CD4-positive, alpha-beta T cell (primary cell): ENCODE measurements around the gene MLLT1. TPM values are rescaled to one million over a fixed set of nuclear protein-coding genes. Genes with fewer than 3 reads are reported as not detected.

Experiments
- ATAC-seq: fragments of 200-7000 bp; cut with Tn5 transposase; one replicate; pipeline ENCODE4 v1.10.0; 2022; ENCODE audit warnings: mild to moderate bottlenecking; ENCODE audit not compliant: poor library complexity
- CTCF ChIA-PET: fragments of 350-600 bp; sonication (Branson Sonifier 250); formaldehyde crosslinking; loops from one replicate; lab custom pipeline; 2021; ENCODE audit warnings: antibody characterized with exemption, inconsistent platforms; lab: Charles Lee
- POLR2A ChIA-PET: fragments of 350-600 bp; sonication (Branson Sonifier 250); formaldehyde crosslinking; loops from one replicate; lab custom pipeline; 2021; ENCODE audit warnings: antibody characterized with exemption, inconsistent platforms; lab: Charles Lee
- DNase-seq, 14 experiments: peaks; one replicate each; pipeline ENCODE4 v3.0.0-alpha.2; 2013 to 2020; ENCODE audit warnings: mixed read lengths in 2 of 14
- H3K27ac ChIP-seq, 2 donors: one replicate each; pipeline versions ENCODE4 v1.5.1 to v1.7.0; 2013; ENCODE audit warnings: low read length in 2 of 2, low read depth in 1 of 2, mild to moderate bottlenecking in 1 of 2
- H3K27me3 ChIP-seq, 2 experiments: 1 replicate in 1 of 2; 2 replicates in 1 of 2; pipeline versions ENCODE4 v1.6.1 to v1.7.0; 2013; ENCODE audit warnings: low read length in 2 of 2, control low read depth in 1 of 2, mild to moderate bottlenecking in 1 of 2, moderate library complexity in 1 of 2; ENCODE audit not compliant: insufficient read depth in 2 of 2, control insufficient read depth in 1 of 2
- H3K36me3 ChIP-seq: one replicate; pipeline ENCODE4 v1.6.1; 2013; ENCODE audit warnings: low read length, control low read depth; ENCODE audit not compliant: insufficient read depth
- H3K4me1 ChIP-seq: one replicate; pipeline ENCODE4 v1.6.1; 2013; ENCODE audit warnings: low read length, control low read depth; ENCODE audit not compliant: insufficient read depth
- H3K4me3 ChIP-seq: one replicate; pipeline ENCODE4 v1.5.1; 2013; ENCODE audit warnings: mild to moderate bottlenecking, low read length, moderate library complexity
- H3K9me3 ChIP-seq, 2 experiments: 1 replicate in 1 of 2; 2 replicates in 1 of 2; pipeline versions ENCODE4 v1.6.1 to v1.7.0; 2013; ENCODE audit warnings: low read length in 2 of 2, mild to moderate bottlenecking in 2 of 2, control low read depth in 1 of 2, moderate library complexity in 1 of 2; ENCODE audit not compliant: control insufficient read depth in 1 of 2, insufficient read depth in 1 of 2
- H3K27ac Mint-ChIP-seq: one replicate; pipeline ENCODE4 v1.8.0; 2020; ENCODE audit warnings: mixed read lengths
- H3K27me3 Mint-ChIP-seq: one replicate; pipeline ENCODE4 v1.8.0; 2021; ENCODE audit warnings: mixed read lengths
- H3K36me3 Mint-ChIP-seq: one replicate; pipeline ENCODE4 v1.8.0; 2021; ENCODE audit warnings: low read depth, mixed read lengths
- H3K4me1 Mint-ChIP-seq: one replicate; pipeline ENCODE4 v1.8.0; 2021; ENCODE audit warnings: low read depth, mixed read lengths
- H3K4me3 Mint-ChIP-seq: one replicate; pipeline ENCODE4 v1.8.0; 2020; ENCODE audit warnings: mild to moderate bottlenecking, mixed read lengths
- H3K9me3 Mint-ChIP-seq: one replicate; pipeline ENCODE4 v1.8.0; 2020; ENCODE audit warnings: mixed read lengths
- CTCF ChIP-seq: fragments of 200-600 bp; IDR thresholded peaks from one replicate; pipeline ENCODE4 v1.8.0; 2022; ENCODE audit warnings: antibody characterized with exemption, mild to moderate bottlenecking
- intact Hi-C, 2 experiments: fragments of 100-400 bp; cut with DNase I in 1 of 2; cut with micrococcal nuclease in 1 of 2; formaldehyde crosslinking; loops; one replicate each; pipeline versions ENCODE4 v1.15.1 to v1.9.0; 2023 to 2025; cut with DNase I, micrococcal nuclease
- total RNA-seq, 174 experiments: library from RNA in 2 of 174; stranded (reverse) in 2 of 174; gene quantifications; one replicate each; pipeline ENCODE4 v1.2.3 and lab custom pipeline; 2021 to 2026

Gene MLLT1
- total RNA-seq, 2 experiments from 2014 or later = 18.3 to 22.1 TPM

- TF ChIP-seq CTCF = no peak
- no peaks in the 10 kb centered on the region for H3K27me3 Mint-ChIP-seq
Observed at GRCh38 chr19:6298413-6298812, 18.6 kb upstream of the MLLT1 start.

GRCh38 chr19:6297202-6297601 lies 17.4 kb upstream of the MLLT1 start:
- Mint-ChIP-seq H3K27ac (no peak overlapping the region), H3K9me3 (peaks cover 2% of the 10 kb centered on the region), H3K4me1 (no peaks in the 10 kb centered on the region), H3K4me3 (no peak overlapping the region), H3K27me3 (no peaks in the 10 kb centered on the region), H3K36me3 (peaks cover 16% of the 10 kb centered on the region)
- ChIA-PET CTCF (interaction anchor here (1.1 kb wide), 1 partner anchor 79 kb away, joined by 3 read pairs; no protein-coding TSS in a partner anchor), POLR2A (interaction anchor here (0.7 kb wide), 1 partner anchor 97 kb away, joined by 3 read pairs; no protein-coding TSS in a partner anchor)
- Histone ChIP-seq H3K36me3 (no peaks in the 10 kb centered on the region), H3K4me3 (no peak overlapping the region), H3K9me3 (peaks cover 18 to 36% of the 10 kb centered on the region in 2 experiments), H3K4me1 (no peaks in the 10 kb centered on the region), H3K27ac (no peak overlapping the region), H3K27me3 (no peaks in the 10 kb centered on the region)
- intact Hi-C loops = no loop called here
- ATAC-seq = no peak
- no peak for TF ChIP-seq CTCF
- no peak for DNase-seq

More at GRCh38 chr19:6298413-6298812, 18.6 kb upstream of the MLLT1 start:
- DNase-seq (no peak), ATAC-seq (no peak)
- POLR2A ChIA-PET = no interaction called here
- Histone ChIP-seq H3K27me3 (no peaks in the 10 kb centered on the region), H3K27ac (no peak overlapping the region), H3K4me3 (no peak overlapping the region), H3K4me1 (no peaks in the 10 kb centered on the region), H3K36me3 (no peaks in the 10 kb centered on the region), H3K9me3 (peaks cover 6 to 24% of the 10 kb centered on the region in 2 experiments)
- H3K4me1 Mint-ChIP-seq = no peaks in the 10 kb centered on the region
- intact Hi-C loops = loop anchor here in 1 of 2 experiments (2.0 kb wide), 1 partner anchor 80 kb away; no protein-coding TSS in a partner anchor
- peaks cover 2% of the 10 kb centered on the region for H3K9me3 Mint-ChIP-seq
- CTCF ChIA-PET = interaction anchor here (0.5 kb wide), 1 partner anchor 904 kb away, joined by 3 read pairs; no protein-coding TSS in a partner anchor
- H3K36me3 Mint-ChIP-seq = peaks cover 10% of the 10 kb centered on the region
- H3K27ac Mint-ChIP-seq = no peak overlapping the region
- H3K4me3 Mint-ChIP-seq = no peak overlapping the region

- intact Hi-C loops = no loop called here
- H3K4me1 Mint-ChIP-seq = no peaks in the 10 kb centered on the region
- POLR2A ChIA-PET = no interaction called here
- peaks cover 42% of the 10 kb centered on the region for H3K36me3 Mint-ChIP-seq
- CTCF ChIA-PET = no interaction called here
- Histone ChIP-seq H3K4me1 (no peaks in the 10 kb centered on the region), H3K27ac (no peak overlapping the region), H3K36me3 (no peaks in the 10 kb centered on the region), H3K4me3 (no peak overlapping the region), H3K27me3 (peaks cover 0 to 3% of the 10 kb centered on the region in 2 experiments), H3K9me3 (peaks cover 58 to 70% of the 10 kb centered on the region in 2 experiments)
- no peak for TF ChIP-seq CTCF
- no peak overlapping the region for H3K27ac Mint-ChIP-seq
- DNase-seq (no peak), ATAC-seq (no peak)
- H3K27me3 Mint-ChIP-seq = no peaks in the 10 kb centered on the region
- no peak overlapping the region for H3K4me3 Mint-ChIP-seq
- peaks cover 7% of the 10 kb centered on the region for H3K9me3 Mint-ChIP-seq
Observed at GRCh38 chr19:6292006-6292405, 12.2 kb upstream of the MLLT1 start.
